Peyer's patch (tissue), 4 donors: ENCODE results near the gene DPM2.

Experiments
- POLR2A ChIP-seq, 2 donors: fragments of 450-650 bp; IDR thresholded peaks; one replicate each; pipeline ENCODE4 v1.5.1; 2017; ENCODE audit warnings: antibody characterized with exemption in 2 of 2, mild to moderate bottlenecking in 2 of 2, moderate library complexity in 2 of 2
- TF ChIP-seq, protein P1 (sequence below), 6 experiments: fragments of 450-650 bp in 4 of 6; fragments of 200-600 bp in 2 of 6; sonication (generic) in 1 of 6; IDR thresholded peaks; one replicate each; pipeline ENCODE4 v1.5.1; 2017 to 2019; ENCODE audit warnings: antibody characterized with exemption in 6 of 6, mild to moderate bottlenecking in 3 of 6, moderate library complexity in 1 of 6

DNA sequence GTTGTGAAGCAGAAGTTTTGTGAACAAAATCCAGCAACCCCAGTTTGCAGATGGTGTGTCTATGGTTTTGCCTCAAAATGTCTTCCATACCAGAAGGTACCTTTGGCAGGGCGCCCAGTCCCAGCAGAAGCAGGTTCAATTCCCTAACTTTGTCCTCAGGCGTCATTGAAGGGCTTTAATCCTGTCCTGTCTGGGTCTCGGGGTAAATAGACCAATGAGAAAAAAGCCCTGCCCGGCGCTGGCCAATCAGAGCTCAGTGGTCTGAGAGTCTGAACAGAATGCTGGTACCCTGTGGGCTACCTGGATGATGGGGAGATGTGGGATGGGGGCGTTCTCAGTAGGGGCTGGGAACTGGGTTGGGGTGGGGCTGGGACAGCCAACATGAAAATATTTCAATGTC is 14.6 kb downstream of the DPM2 start:
- TF ChIP-seq, protein P1, sequence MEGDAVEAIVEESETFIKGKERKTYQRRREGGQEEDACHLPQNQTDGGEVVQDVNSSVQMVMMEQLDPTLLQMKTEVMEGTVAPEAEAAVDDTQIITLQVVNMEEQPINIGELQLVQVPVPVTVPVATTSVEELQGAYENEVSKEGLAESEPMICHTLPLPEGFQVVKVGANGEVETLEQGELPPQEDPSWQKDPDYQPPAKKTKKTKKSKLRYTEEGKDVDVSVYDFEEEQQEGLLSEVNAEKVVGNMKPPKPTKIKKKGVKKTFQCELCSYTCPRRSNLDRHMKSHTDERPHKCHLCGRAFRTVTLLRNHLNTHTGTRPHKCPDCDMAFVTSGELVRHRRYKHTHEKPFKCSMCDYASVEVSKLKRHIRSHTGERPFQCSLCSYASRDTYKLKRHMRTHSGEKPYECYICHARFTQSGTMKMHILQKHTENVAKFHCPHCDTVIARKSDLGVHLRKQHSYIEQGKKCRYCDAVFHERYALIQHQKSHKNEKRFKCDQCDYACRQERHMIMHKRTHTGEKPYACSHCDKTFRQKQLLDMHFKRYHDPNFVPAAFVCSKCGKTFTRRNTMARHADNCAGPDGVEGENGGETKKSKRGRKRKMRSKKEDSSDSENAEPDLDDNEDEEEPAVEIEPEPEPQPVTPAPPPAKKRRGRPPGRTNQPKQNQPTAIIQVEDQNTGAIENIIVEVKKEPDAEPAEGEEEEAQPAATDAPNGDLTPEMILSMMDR (IDR thresholded peaks at IDR 0.05): no peak
- no peak for TF ChIP-seq POLR2A (IDR thresholded peaks at IDR 0.05)
